GM19025 (cell line): ENCODE measurements around the gene EPSTI1.

ENCODE experiments used
- ATAC-seq: cut with Tn5 transposase; IDR thresholded peaks from one replicate; pipeline ENCODE4 v1.9.1; 2021; ENCODE audit warnings: mild to moderate bottlenecking, low read depth, moderate library complexity; ENCODE audit not compliant: unreplicated experiment

EPSTI1 gene

DNA sequence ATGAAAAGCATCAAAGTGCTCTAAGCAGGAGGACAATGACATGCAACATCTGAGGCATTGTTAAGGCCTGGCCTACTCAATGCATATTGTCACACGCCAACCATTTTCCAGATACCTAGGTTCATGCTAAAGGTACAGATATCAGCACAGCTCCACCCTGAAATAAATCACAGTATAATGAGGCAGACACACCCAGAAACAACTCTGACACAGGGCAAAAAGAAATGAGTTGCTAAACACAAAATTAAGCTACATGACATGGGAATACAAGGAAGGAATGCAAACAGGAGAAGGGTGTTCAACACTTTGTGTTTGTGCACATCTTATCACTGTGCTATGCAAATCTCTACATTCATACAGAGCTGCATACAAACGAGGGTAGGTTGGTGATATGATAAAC is 86.5 kb downstream of the EPSTI1 start:
- no peak for ATAC-seq

- ATAC-seq, result no peak
Observed at GRCh38 chr13:42899266-42899665, 92.8 kb downstream of the EPSTI1 start.

- ATAC-seq, result no peak
Observed at GRCh38 chr13:42895776-42896175, 96.3 kb downstream of the EPSTI1 start.

GRCh38 chr13:42894765-42895243 is 97.2 kb downstream of the EPSTI1 start:
- no peak for ATAC-seq

DNA sequence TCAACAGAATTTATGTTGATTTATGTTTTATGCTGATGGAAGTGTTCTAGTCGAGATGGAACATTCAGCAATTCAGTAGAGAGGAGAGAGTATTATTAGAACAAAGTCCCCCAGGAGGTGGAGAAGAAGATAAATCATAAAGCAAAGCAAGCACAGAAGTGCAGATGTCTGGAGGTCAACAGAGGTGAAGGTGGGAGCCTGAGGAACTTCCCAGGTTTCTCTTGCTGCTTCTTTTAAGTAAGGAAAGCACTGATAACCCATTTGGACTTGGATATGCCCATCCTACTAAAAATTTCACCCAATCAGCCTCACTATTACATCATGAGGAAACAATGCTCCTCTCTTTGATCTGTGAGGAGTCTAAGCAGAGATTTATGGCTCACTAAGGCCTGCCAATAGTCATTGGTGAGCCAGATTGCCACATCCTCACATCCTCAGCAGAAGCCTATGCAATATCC is 98.8 kb downstream of the EPSTI1 start:
- ATAC-seq, result no peak

DNA sequence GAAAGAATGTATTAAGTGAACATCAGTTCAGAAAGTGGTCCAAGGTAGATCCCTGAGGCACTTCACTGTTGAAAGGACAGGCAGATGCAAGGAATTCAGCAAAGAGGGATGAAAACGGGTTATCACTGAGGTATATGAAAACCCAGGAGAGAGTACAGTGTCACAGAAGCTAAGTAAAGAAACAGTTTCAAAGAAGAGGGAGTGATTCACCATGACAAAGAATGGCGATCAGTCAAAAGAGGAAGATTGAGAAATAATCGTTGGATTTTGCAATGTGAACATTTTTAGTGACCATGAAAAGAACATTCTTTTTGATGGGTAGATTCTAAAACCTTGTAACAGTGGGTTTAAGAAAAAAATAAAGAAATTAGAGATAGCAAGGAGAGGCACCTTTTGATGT is 99.3 kb downstream of the EPSTI1 start:
- no peak for ATAC-seq

DNA sequence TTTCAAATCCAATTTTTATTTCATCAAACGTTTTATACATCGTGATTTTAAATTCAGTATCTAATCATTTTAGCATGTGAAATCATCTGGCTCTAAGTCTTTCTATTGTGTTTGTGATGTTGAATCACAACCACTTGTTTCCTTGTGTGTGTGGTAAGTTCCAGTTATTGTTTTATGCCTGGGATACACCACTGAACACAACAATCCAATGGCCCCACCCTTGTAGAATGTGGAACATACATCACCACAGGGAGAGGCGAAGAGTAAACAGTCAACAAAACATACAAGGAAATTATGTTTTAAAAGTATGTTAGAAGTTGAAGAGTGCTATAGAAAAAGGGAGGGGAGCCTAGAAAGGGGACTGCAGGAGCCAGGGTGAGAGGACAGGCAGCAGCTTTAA is 100.5 kb downstream of the EPSTI1 start:
- ATAC-seq, result no peak

GRCh38 chr13:42885325-42885724 is 106.7 kb downstream of the EPSTI1 start:
- ATAC-seq, result no peak

DNA sequence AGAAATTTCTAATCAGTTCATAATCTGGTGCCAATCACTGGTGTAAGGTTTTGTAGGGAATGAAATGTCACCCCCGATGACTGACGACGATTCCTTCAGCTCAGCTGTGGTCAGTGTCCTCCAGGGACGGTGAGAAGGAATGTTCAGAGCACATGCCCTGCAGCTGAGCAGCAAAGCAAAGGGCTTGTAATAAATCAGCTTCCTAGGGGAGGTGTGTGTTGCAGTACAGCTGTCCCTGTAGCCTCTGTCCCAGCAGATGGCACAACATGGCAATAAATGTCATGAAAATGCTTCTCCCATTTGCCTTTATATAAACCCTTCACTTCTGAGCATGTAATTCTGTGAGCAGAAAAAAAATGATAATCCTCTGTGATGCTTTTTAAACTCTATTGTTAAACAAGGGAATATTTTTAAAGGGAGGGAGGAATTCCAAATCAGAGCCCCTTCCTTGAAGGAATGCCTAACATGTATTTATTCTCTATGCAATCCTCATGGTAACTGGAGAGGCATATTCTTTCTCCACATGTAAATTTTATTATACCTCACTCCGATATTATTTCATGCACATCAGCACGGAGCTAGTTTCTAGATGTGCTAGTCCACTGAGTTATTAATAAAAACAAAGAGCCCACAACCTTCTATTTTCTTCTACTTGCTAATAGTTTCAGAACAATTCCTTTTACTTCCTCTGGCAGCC is 108.1 kb downstream of the EPSTI1 start:
- no peak for ATAC-seq

- ATAC-seq, result no peak
Observed at GRCh38 chr13:42883142-42883541, 108.9 kb downstream of the EPSTI1 start.

- no peak for ATAC-seq
Observed at GRCh38 chr13:42880056-42880605, 111.9 kb downstream of the EPSTI1 start.

DNA sequence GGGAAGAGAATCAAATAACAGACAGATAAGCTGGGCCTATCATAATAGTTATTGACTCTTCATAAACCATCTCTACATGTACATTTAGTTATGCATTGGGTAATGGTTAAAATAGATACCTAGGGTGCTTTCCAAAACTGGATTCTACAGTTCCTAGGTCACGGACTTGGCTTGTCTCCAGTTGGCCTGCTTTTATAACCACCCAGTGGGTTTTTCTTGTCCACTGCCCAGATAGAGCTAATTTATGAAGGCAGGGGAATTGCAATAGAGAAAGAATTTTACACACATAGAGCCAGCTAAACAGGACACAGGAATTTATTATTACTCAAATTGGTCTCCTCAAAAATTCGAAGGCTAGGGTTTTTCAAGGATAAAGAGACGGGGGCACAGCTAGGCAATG is 113.3 kb downstream of the EPSTI1 start:
- ATAC-seq, result no peak

- ATAC-seq, result no peak
Observed at GRCh38 chr13:42876887-42877545, 115.0 kb downstream of the EPSTI1 start.

DNA sequence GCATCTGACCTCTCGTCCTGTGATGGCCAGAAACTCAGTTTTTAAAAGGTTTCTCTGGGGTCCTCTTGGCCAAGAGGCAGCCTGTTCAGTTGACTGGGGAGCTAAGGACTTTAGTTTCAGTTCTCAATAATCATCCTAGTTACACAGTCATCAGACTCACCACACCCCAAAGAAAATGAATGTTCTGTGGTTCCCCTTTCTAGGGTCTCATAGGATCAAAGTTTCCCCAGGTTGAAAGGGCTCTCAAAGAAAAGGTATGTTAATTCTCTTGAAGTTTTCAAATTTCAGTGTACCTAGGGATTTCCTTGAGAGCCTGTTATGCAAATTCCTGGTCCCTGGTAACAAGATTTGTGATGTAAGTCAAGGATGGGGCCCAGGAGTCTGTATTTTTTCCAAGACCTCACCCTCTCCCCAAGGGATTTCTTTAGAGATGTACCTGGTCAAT is 115.7 kb downstream of the EPSTI1 start:
- ATAC-seq, result peak; percentile 88

DNA sequence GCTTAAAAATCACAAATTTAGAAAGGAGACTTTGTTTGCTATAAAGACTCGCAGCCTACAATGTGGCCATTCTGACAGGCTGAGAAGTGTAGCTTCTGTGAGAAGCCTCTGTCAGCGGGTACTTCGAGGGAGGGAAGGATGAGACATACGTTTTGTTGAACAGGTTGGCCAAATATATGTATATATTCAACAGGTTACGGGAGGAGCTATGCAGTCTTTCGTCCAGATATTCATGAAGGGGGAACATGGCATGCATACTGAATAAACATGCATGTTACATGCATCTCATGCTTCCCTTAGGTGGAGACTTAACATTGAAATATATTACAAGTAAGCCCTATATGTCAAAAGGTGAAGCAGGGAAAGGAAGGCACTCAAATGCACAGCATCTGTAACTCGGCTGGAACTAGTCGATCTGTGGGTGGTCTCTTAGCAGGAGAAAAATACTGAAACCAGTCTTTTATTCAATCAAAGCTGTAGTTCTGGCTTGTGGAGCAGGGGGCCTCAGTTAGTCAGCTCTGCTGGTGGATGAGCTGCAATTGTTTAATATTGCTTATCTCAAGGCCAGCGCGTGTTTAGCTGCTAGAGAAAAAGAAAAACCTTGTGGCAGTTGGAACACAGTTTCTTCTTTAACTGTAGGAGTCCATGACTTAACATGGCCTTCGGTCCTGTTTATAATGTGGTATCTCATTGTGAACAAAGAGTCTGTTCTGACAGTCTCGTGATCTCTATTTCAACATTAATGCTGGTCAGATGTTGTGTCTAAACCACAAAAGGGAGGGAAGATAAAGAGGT is 116.4 kb downstream of the EPSTI1 start:
- peak; percentile 45 for ATAC-seq

DNA sequence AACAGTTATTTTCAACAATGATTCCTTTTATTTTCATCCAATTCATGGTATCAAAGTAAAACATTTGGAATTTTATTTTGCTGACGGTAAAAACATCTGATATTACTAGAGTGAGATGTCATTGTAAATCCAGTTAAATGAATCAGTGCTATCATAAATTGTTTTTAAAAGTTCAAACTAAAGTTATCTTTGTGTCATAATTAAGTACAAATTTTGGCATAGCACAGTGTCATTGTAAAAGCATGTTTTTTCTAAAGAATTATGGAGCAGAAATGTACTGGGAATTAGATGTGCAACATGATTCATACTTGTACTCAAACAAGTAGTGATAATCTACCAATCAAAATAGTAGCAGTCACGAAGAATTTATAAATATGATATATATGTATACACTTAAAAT is 117.8 kb downstream of the EPSTI1 start:
- no peak for ATAC-seq

DNA sequence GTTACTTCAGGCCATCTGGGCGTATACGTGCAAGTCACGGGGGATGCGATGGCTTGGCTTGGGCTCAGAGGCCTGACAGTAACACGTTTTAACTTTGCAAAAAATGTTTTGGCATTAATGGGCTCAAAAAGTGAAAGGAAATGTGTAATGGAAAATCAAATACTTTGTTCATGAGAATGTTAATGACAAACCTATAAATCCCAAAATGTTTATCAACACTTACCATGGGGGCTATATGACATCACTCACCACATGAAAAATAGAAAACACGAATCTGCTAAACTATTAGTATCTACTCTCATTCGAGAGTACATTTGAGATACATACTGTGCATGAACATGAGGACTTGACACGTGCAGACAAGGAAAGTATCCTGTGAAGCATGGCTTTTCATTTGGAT is 119.0 kb downstream of the EPSTI1 start:
- no peak for ATAC-seq

DNA sequence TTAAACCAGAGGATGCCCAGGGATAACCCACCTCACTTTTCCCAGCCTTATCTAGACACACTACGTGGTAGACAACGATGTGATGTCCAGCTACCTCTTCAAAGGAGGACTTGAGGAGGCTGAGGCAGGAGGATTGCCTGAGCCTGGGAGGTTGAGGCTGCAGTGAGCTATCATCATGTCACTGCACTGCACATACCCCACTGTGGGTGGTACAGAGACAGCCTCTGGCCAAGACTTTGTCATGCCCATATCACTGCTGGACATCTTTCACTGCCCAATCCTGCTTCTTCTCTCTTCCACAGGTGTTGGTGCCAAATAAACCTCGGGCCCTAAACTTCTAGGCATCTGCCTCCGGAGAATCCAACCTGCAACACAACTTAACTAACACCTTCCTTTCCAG is 124.8 kb downstream of the EPSTI1 start:
- ATAC-seq, result no peak

DNA sequence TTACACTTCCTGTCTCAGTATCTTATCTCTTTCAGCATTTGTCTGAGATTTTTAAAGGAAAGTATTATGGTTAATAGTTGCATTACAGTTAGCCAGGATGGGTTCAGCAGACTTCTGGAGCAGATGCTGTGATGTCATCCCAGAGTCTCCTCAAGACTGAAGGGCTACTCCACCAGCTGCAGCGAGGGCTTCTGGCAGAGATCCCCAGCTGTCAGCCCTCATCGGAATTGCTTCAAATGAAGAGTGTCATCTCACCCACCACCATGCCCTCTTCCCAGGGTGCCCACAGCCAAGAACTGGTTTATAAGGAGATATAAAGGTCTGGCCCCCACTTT is 126.3 kb downstream of the EPSTI1 start:
- ATAC-seq, result no peak

- no peak for ATAC-seq
Observed at GRCh38 chr13:42864952-42865767, 126.9 kb downstream of the EPSTI1 start.
